GM04503 (cell line): ENCODE data around the gene SETD9.

Source experiments
- DNase-seq: peaks from one replicate; pipeline ENCODE4 v3.0.0-alpha.2; 2012; ENCODE audit warnings: low read depth

SETD9 gene

GRCh38 chr5:56909294-56910209 is at the start of gene SETD9:
SETD9 (plus strand) TSS chr5:56909596; CDS start chr5:56909646, 50 bp downstream.
- peak; percentile 76 for DNase-seq

- DNase-seq = no peak
Measured at GRCh38 chr5:56861893-56862485, 47.4 kb upstream of the SETD9 start.

DNA sequence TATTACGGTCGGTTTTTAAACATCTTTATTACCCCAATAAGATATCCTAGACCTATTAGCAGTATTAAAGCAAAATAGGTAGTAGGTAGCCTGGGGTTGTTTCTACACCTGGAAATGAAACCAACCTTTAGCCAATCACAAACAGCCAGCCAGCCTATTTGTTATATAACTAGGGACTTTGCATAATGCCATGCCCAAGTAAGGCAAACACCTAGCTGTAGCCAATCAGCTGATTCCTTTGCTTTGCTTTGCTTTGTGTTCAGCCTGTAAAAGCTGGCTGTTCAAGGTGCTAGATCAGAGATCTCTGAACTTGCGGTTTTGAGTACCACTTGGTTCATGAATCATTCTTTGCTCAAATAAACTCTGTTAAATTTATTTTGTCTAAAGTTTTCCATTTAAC is 46.5 kb upstream of the SETD9 start:
- no peak for DNase-seq

DNA sequence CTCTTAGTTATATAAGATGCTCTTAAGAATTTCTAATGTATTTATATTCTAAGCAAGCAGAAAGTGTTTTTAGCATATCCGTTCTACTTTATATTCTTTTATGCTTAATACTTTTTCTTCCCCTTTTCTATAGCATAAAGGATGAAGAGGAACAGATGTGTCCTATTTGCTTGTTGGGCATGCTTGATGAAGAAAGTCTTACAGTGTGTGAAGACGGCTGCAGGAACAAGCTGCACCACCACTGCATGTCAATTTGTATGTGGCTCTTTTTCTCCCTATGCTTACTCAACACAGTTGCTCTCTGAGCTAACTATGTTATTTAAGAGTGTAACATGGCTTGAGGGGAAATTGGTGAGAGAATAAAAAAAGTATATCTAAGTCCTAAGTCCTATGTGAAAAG is 37.6 kb upstream of the SETD9 start:
- no peak for DNase-seq

DNA sequence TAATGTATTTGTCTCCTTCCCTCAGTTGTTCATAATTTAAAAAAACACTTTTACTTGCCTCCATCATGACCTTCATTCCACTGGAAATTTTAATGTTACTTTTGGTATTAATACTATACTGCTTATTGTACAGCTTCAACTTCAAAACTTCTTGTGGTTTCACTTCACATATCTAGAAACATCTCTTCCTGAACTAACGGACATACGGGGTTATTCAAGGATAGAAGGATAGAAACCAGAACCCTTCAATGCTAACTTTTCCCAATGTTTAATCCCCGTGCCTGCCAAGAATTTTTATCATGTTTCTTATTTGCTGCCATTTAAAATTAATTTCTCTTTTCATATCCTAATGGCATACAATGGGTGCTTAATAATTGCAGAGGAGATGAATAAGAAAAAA is 36.3 kb upstream of the SETD9 start:
- no peak for DNase-seq

DNA sequence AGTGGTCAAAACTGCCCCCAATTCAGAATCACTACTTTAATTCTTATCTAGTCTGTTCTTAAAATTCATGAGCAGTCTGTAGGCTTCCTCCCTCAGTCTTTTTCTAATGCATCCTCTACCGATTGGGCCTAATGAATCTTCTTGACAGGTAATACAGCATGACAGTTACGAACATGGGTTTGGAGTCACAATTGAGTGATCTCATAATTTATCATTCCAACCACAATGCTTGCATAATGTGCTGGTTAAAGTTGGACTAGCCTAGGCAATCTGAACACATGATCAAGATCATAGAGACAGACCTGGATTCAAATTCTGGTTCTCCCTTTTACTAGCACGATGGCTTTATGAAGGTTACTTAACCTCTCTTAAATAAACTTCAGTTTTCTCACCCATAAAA is 33.1 kb upstream of the SETD9 start:
- no peak for DNase-seq

- no peak for DNase-seq
Measured at GRCh38 chr5:56881571-56881970, 27.8 kb upstream of the SETD9 start.

DNA sequence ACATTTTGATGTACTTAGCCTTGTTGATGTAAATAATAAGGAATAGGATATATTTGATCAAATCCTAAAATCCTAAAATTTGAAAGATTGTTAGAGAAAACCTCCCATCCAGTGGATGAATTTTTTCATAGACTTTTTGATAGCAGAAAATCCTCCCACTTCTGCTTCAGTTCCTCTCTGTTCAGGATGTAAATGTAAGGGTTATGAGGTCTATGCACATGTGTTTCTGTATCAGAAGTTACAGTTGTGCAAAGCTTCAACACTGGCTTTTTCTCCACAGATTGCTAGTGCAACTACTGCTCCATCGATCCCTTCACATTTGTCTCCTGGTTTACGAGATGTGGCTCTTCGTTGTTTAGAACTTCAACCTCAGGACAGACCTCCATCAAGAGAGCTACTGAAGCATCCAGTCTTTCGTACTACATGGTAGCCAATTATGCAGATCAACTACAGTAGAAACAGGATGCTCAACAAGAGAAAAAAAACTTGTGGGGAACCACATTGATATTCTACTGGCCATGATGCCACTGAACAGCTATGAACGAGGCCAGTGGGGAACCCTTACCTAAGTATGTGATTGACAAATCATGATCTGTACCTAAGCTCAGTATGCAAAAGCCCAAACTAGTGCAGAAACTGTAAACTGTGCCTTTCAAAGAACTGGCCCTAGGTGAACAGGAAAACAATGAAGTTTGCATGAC is 16.0 kb upstream of the SETD9 start:
- no peak for DNase-seq

DNA sequence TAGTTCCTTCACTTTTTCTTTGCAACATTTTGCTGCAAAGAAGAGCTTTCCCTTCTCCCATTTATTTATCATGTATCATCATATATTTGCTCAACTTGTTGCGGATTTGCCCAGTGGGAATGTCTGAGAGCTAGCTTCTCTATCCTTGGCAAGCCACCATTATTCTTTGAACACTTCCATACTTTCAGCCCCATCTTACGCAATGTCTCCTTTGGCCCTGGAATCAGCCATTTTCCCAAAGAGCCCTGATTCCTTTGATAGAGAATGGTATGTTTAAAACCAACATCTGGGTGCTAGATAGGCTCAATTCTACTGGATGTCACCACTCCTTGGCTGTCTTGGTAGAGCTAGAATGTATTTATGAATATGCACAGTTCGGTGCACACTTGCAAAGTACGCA is 12.6 kb upstream of the SETD9 start:
- no peak for DNase-seq

DNA sequence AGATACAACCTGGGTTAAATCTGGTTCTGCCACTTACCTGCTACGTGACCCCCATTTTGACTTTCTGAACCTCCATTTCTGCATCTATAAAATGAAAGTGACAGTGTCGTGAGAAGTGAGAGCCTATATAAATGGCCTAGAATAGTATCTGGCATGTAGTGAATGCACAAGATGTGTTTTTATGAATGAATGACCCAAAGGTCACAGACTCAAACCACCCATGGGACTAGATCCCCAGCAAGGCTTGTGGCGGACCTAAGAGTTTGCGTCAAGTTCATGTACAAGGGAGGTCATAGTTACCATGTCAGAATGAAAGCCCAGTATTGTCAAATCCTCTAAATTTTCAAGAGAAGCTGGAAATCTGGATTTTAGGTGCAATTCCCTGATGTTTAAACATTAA is 11.2 kb upstream of the SETD9 start:
- no peak for DNase-seq

- DNase-seq = no peak
Measured at GRCh38 chr5:56900395-56900794, 9.0 kb upstream of the SETD9 start.

DNA sequence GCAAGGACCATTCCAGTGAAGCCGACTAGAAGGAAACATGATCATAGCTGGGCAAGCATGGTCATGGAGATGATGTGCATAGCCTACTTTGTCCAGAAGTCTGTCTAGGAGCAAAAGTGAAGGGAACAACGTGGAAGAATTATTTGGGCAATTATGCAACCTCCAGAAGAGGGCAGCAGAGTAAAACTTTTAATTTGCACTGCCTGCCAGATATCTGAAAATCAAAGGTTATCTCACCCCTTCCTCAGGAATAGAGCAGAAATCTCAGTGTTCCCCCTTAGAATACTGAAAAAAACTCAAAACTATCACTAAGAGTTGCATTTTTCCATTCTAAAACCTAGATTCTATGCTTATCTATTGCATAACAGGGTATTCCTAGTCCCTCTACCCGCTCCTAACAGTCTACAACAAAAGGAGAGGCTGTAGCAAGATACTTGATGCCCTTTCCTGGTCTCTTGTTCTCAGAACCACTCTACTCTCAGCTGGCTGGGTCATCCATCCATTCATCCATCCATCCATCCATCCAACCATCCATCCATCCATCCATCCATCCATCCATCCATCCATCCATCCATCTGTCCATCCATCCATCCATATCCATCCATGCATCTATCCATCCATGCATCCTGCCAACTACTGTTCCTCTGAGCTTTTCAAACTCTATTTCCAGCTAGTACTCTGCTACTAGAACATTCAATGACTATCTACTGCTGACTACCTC is 8.4 kb upstream of the SETD9 start:
- DNase-seq = no peak

DNA sequence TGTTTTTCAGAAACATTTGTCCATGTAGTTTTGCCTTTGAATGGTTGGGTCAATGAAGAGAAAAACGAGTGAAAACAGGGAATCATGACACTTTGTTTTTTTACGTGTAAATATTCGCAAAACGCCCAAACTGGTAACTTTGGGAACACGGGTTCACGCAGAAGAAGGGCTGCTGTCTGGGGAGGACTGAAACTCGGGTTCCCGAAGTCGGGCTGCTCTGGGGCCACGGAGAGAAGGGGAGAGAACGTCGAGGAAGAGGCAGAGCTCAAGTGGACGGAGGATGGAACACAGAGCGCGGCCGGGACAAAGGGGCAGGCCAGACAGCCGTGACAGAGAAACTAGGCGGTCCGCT is 478 bp upstream of the SETD9 start:
- DNase-seq = no peak

GRCh38 chr5:56910210-56910965 is 992 bp downstream of the SETD9 start:
- no peak for DNase-seq

DNA sequence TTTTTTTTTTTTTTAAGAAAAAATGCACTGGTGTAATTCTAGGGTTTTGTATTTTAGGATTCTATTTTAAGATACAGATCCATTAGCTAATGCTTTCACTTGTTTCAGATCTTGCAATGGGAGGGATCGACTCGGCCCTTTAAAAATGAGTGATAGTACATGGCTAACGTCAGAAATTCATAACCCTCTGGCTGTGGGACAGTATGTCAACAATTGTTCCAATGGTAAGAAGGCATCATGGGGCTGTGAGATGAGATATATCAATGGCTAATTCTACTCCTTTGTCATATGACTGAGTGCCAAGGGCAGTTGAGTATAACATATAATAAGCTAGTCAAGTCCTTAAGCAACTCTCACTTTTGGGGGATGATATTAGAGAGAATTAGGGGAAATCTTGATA is 4.4 kb downstream of the SETD9 start:
- no peak for DNase-seq

DNA sequence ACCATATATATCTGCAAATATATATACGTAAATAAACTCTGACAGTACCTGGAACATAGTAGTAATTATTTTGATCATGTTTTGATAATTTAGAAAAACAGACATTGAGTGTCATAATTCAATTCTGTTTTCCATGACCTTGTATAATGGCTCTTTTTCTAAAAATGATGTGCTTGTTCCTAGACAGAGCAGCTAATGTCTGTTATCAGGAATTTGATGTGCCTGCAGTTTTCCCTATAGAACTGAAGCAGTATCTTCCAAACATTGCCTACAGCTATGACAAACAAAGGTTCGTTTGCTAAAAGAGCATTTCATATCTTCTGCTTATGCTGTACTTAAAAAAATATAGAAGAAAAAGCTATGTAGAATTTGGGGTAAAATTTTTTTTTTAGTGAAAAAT is 5.3 kb downstream of the SETD9 start:
- DNase-seq = no peak

DNA sequence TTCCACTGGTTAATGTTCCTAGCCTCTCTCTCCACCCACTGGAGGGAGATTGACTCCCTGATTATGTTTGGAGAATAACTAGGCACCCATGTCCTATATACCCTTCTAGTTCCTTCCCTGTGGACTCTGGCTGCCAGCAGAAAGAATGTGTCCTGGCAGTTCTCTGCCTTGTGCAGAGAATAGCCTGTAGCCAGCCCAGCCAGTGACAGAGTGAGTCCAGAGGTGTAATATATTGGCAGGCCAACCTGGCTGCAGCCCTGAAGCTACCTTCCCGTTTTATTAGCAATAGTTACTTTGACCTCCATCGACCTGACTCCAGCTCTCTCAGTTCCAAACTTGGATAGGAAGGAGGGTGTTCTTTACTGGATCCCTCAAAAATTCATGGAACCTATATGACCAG is 8.1 kb downstream of the SETD9 start:
- no peak for DNase-seq

- DNase-seq = no peak
Measured at GRCh38 chr5:56918054-56918453, 8.7 kb downstream of the SETD9 start.

GRCh38 chr5:56919942-56920662 is 10.7 kb downstream of the SETD9 start:
- DNase-seq = no peak

GRCh38 chr5:56922922-56923321 is 13.5 kb downstream of the SETD9 start:
- DNase-seq = no peak

GRCh38 chr5:56934325-56934724 is 24.9 kb downstream of the SETD9 start:
- DNase-seq = no peak
